Epidermal melanocyte (primary cell): ENCODE data around the gene KDM2A.

ENCODE experiments used
- DNase-seq: peaks from one replicate; pipeline ENCODE4 v3.0.0; 2011; ENCODE audit warnings: low spot score; ENCODE audit not compliant: insufficient read length

The KDM2A gene

GRCh38 chr11:67260885-67261639, 142.0 kb downstream of the KDM2A start:
- peak; percentile 76 for DNase-seq

DNA sequence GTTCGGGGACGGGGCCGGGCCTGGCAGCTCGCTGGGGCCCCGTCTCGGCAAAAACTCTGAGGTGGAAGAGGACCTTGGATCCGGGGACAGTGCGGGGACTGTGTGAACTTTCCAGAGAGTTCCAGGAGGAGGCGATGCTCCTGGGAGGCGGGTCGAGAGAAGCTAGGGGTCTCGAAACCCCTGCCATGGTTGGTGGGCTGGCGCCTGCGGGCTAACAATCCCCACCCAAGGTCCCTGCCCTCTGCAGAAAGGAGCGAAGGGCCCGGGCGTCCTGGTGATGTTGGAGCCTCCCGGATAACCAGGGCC, 142.5 kb downstream of the KDM2A start:
- DNase-seq: no peak

DNA sequence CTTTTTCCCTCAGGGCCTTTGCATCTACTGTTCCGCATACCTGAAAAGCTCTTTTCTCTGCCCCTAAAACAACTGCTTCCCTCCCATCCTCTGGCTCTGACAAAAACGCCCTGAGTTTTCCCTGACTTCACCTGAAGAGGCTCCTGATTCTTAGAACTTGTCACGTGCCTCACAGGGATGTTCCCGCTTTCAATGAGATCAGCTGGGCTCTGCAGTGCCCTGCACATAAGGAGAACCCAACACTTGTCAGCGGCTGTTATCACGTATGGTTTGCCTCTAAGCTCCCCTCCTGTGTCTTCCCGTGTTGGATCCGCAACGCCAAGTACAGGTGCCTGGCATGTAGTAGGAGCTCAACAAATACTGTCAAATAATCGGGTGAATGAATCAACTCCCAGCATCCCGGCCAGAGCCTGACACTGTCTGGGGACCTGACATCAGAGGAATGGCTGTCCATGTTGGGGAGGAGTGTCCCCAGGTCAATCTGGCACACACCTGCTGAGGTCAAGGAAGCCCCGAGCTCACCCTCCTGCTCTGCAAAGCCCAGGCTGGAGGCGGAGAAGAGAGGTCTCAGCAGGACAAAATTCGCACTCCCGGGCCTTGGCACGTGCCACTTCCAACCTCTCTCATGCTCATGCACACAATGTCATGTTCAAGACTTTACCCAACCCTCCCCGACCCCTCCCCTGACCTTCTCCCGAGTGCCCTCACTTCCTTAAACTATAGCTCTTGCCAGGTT, 143.1 kb downstream of the KDM2A start:
- no peak for DNase-seq

- DNase-seq: peak; percentile 99
These were observed 143.9 kb downstream of the KDM2A start for GRCh38 chr11:67262731-67263675.

GRCh38 chr11:67264260-67264659, 145.2 kb downstream of the KDM2A start:
- DNase-seq: no peak

- no peak for DNase-seq
These were observed 146.0 kb downstream of the KDM2A start for GRCh38 chr11:67264877-67265632.

GRCh38 chr11:67265633-67266448, 146.8 kb downstream of the KDM2A start:
- DNase-seq: peak; percentile 86

GRCh38 chr11:67266449-67267187, 147.6 kb downstream of the KDM2A start, which contains the start of gene GRK2:
TSS of gene GRK2 (plus strand) at chr11:67266473. CDS start at chr11:67266700, 227 bp downstream.
- DNase-seq: no peak

GRCh38 chr11:67267188-67268080, 148.4 kb downstream of the KDM2A start:
- DNase-seq: no peak

GRCh38 chr11:67268081-67268961, 149.3 kb downstream of the KDM2A start:
- DNase-seq: no peak

GRCh38 chr11:67268962-67269268, 149.9 kb downstream of the KDM2A start:
- no peak for DNase-seq

DNA sequence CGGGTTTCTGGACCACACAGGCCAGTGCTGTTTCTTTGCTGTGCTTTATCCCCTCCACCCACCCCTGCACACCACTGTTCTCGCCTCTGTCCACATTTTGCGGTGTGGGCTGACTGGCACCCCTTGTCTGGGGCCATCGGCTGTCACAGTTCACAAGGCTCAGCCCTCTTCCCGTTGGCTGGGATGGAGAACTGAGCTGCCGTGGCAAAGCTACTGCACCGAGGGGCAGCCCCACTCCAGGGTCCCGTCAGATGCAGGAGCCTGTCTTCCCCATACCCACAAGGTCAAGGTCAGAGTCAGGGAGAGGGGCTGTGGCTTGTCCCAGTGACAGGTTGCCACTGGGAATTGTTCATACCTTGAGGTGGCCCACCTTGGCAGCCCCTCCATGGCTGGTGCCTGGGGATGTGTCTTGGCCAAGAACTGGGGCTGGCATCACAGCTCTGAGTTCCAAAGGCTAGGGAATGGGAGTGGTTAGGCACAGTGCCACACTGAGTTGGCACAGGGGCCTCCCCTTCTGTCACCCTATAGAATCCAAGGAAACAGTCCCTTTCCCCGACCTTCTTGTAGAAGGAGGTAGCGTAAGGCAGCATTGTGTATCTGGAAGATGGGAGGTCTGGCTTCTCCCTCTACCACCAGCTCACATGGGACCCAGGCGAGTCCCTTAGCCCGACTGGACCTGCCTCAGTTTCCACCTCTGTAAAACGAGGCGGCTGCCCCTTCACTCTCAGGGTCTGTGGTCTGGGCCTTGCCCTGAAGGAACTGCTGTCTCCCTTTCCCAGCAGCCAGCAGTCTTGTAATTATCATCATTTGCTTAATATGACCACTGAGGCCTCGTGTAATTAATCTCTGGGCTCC, 150.6 kb downstream of the KDM2A start:
- DNase-seq: no peak

DNA sequence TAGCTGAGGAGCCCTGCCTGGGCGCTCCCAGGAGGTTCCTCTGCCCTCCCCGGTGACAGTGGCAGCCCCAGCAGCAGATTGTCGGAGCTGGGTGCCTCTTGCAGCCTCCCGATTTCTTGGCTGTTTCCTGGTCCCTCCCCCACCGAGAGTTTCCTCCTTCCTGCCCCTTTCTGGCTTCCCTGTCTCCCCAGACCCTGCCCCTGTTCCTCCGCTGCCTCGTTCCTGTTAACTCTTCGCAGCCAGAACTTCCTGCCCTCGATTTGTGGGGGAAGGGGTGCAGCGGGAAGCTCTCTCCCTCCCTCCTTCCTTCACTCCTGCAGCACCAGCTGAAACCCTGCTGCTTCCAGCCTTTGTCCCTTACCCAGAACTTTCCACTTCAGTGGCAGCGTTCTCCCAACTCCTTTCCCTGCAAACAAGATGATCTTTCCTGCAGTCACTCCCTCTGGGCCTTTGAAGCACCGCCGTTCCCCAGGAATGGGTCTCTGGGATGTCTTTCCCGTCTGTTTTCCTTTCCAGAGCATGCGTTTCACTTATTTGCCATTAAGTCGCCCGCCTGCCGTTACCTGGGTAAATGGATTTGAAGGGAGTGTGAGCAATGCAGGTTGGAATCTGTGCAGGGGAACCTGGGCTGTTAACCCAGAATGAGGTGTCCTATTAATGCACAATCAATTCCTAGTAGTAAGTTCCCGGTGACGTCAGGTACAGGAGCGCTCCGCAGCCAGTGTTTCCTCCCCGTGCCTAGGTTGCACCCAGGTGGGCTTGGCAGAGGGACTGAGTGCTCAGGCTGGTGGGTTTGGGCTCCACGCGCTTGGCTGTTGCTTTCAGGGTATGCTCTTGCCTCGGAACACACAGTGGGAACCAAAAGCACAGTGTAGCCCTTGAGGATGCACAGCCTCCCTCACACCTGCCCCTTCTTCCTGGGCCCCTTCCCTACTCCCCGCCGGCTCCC, 151.5 kb downstream of the KDM2A start:
- DNase-seq: no peak

GRCh38 chr11:67271205-67271540, 152.1 kb downstream of the KDM2A start:
- no peak for DNase-seq

DNA sequence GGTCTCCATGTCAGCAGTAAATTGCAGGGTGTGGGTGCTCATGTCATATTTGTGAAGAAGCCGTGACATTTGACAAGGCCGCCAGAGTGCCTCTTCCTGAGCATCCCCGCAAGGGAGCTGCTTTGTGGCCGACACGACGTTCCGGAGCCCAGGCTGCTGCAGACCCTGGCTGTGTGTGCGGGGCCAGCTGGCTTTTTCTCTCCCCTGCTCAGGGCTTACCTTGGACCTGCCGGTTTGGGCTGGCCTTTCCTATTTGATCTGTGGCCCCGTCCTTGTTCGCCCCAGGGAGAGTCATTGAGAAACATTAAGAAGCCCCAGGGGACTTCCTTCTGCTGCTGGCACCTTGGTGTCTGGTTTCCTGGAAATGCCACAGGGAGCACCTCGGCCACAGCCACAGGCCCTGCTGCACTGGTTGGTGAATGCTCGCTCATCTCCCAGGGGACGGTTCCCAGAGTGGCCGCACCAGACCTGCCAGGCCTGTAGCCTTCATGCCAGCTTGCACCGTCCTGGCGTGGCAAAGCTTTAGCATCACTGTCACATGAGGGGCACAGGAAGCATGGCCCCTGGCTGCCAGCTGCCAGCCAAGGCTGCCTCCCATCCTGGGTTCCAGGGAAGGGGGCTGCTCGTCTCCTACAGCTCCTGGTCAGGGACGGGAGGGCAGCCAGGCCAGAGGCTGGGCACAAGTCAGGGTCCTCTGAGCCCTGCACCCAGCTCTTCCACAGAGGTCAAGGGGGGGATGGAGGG, 152.7 kb downstream of the KDM2A start:
- no peak for DNase-seq
